Urothelium cell line (cell line): ENCODE measurements around the gene CTDNEP1.

Experiments
- DNase-seq: peaks from one replicate; pipeline ENCODE4 v3.0.0; 2011; ENCODE audit warnings: low spot score, mixed read lengths
- FAIRE-seq: peaks from 2 replicates; lab custom pipeline; 2011; peaks lifted over from hg19 to GRCh38; lab: Jason Lieb, UNC

The CTDNEP1 gene

GRCh38 chr17:7280519-7281073, 29.1 kb upstream of the CTDNEP1 start:
- DNase-seq (peak; percentile 69), FAIRE-seq (no peak)

- FAIRE-seq (no peak), DNase-seq (no peak)
These were observed 27.9 kb upstream of the CTDNEP1 start for GRCh38 chr17:7279448-7279847.

- FAIRE-seq = no peak
- no peak for DNase-seq
These were observed 15.2 kb upstream of the CTDNEP1 start for GRCh38 chr17:7266784-7267183.

- FAIRE-seq = no peak
- no peak for DNase-seq
These were observed 12.2 kb upstream of the CTDNEP1 start for GRCh38 chr17:7263801-7264078.

- FAIRE-seq (no peak), DNase-seq (no peak)
These were observed 11.6 kb upstream of the CTDNEP1 start for GRCh38 chr17:7262935-7263800.

- DNase-seq = no peak
- no peak for FAIRE-seq
These were observed 10.8 kb upstream of the CTDNEP1 start, which contains the start of gene CLDN7 for GRCh38 chr17:7262192-7262934. CLDN7 (minus strand) TSS chr17:7262478; CDS start chr17:7262043, 435 bp downstream.

GRCh38 chr17:7261379-7262191, 10.1 kb upstream of the CTDNEP1 start:
- no peak for DNase-seq

GRCh38 chr17:7260651-7261378, 9.3 kb upstream of the CTDNEP1 start:
- DNase-seq (no peak), FAIRE-seq (no peak)

More at GRCh38 chr17:7261379-7262191, 10.1 kb upstream of the CTDNEP1 start:
- no peak for FAIRE-seq

GRCh38 chr17:7260151-7260550, 8.6 kb upstream of the CTDNEP1 start:
- DNase-seq (no peak), FAIRE-seq (no peak)

GRCh38 chr17:7259555-7259889, 8.0 kb upstream of the CTDNEP1 start:
- FAIRE-seq (no peak), DNase-seq (no peak)

- FAIRE-seq (no peak), DNase-seq (no peak)
These were observed 7.4 kb upstream of the CTDNEP1 start for GRCh38 chr17:7258731-7259554.

- FAIRE-seq (no peak), DNase-seq (no peak)
These were observed 5.4 kb upstream of the CTDNEP1 start for GRCh38 chr17:7256766-7257456.

GRCh38 chr17:7254511-7254910, 3.0 kb upstream of the CTDNEP1 start:
- DNase-seq = no peak
- FAIRE-seq = no peak

- no peak for DNase-seq
- FAIRE-seq = no peak
These were observed 1.5 kb upstream of the CTDNEP1 start for GRCh38 chr17:7253082-7253481.

- peak; percentile 13 for FAIRE-seq
- DNase-seq = peak; percentile 84
These were observed 876 bp upstream of the CTDNEP1 start, which contains the start of gene ELP5 for GRCh38 chr17:7252176-7253043. ELP5 (plus strand) TSS chr17:7252215; CDS start chr17:7252551, 336 bp downstream.

- DNase-seq (no peak), FAIRE-seq (no peak)
These were observed 573 bp downstream of the CTDNEP1 start for GRCh38 chr17:7250695-7251627.

- DNase-seq (no peak), FAIRE-seq (no peak)
These were observed 1.7 kb downstream of the CTDNEP1 start for GRCh38 chr17:7249830-7250229.
